Measurements from ENCODE around the gene USP49. TPM values are rescaled to one million over a fixed set of nuclear protein-coding genes. Genes with fewer than 3 reads are reported as not detected.

USP49 gene
- 0.35 and 1.7 TPM in 2 replicates for total RNA-seq

DNA sequence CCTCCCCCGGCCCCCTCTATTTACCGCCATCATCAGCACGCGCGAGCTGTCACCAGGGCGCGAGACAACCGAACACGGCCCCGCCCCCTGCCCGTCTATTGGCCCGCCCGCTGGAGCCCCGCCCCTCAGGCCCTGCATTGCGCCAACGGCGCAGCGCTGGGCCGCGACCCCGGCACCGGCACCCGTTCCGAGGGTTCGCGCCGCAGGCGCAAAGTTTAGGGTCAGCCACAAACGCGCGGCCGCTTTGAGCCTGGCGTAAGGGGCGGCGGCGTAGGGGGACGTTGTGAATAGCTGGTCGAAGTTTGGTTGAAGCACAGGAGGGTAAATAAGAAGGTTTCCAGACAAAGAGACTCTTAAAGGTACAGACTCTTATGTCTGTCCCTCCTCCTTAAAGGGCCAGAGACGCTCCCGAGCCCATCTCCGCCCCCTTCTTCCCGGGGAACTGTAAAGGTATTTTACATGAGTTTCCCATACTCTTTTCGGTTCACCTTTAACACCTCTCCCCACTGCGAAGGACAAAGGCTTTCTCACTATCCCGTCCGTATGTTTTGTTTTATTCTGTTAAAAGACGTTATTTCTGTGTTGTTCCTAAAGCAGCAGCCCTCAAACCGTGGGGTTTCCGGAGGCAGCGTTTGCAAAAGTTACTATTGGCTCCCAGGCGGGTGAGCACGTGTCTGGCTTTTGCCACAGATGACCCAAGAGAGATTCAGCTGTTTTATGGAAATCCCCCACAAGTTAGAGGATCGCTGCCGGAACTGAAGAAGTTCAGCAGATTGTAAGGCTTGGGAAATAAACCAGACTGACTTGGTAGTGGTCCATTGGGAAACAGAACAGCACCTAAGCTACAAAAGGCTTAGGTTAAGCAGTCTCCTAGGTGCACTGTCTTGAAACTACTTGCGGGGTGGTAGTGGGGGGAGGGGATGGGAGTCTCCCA lies at the start of gene USP49:
Gene USP49 (minus strand): TSS at position 76 of the 934 bp plus-strand sequence. CDS start 88,392 bp downstream, outside the sequence.

GRCh38 chr6:41941280-41942066 lies 46.3 kb upstream of the USP49 start, which contains the start of gene CCND3:
CCND3 (minus strand) TSS chr6:41941808; CDS start chr6:41941649, 159 bp downstream.

DNA sequence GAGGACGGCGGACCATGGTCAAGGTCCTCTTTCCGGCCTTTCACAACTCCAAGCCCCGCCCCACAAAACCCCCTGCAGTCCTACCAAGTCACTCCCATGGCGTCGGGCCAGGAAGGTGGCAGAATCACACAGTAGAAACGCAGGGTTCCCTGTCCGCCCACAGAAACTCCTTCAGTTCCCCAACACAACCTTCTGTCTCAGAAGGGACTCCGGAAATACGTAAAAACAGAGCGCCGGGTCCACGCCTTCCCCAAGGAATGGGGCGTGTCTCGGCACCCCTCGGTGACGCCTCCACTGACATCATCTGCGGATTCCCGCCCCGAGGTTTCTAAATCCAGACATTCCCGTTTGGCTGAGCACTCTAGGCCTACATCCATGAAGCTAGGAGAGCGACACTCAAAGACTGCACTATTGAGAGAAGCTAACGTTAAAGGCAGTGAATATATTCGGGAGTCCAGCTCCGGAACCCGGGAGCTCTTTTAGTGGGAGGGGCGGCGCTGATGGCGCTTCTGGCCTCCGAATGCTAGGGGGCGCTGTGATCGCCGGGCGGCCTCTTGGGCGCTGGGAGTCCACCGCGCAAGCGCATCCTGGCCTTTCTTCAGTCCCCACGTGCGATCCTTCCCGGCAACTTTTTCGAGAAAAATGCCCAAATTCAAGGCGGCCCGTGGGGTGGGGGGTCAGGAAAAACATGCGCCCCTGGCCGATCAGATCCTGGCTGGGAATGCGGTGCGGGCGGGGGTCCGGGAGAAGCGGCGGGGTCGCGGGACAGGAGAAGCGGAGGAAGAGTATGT lies 25.9 kb upstream of the USP49 start, which contains the start of the genes BYSL and MED20:
Gene BYSL (plus strand): TSS at position 579 of the 791 bp plus-strand sequence. CDS start 64 bp downstream, at position 643.
Gene MED20 (minus strand): TSS at position 219 of the 791 bp plus-strand sequence. CDS start 121 bp downstream, at position 98.

GRCh38 chr6:41787219-41787917 lies 107.8 kb downstream of the USP49 start, which contains the start of gene TOMM6:
TOMM6 (plus strand) TSS chr6:41787694; CDS start chr6:41787698, 4 bp downstream.

GRCh38 chr6:41780551-41781365 lies 114.4 kb downstream of the USP49 start, which contains the start of gene PRICKLE4:
PRICKLE4 (plus strand) TSS chr6:41780782; CDS start chr6:41783474, 2,692 bp downstream.

GRCh38 chr6:41779788-41780550 lies 115.2 kb downstream of the USP49 start, which contains the start of gene FRS3:
FRS3 (minus strand) TSS chr6:41779900; CDS start chr6:41776987, 2,913 bp downstream.

GRCh38 chr6:41747256-41748101 lies 147.7 kb downstream of the USP49 start, which contains the start of gene PGC:
PGC (minus strand) TSS chr6:41747397; CDS start chr6:41747334, 63 bp downstream.

Other genes with a start within 250 kb of the USP49 start
- gene TFEB, start 159.8 kb downstream of the USP49 start, total RNA-seq, result 8.9 and 26.8 TPM in 2 replicates
- not detected in 2 replicates for gene PGC, start 148.0 kb downstream of the USP49 start, total RNA-seq
- gene FRS3, start 115.5 kb downstream of the USP49 start, total RNA-seq, result 2.0 and 3.9 TPM in 2 replicates
- gene PRICKLE4, start 114.6 kb downstream of the USP49 start, total RNA-seq, result not detected in 2 replicates
- gene TOMM6, start 107.7 kb downstream of the USP49 start, total RNA-seq, result 280 and 362 TPM in 2 replicates
- 20.4 and 37.8 TPM in 2 replicates for gene MED20, start 25.8 kb upstream of the USP49 start, total RNA-seq
- gene BYSL, start 26.1 kb upstream of the USP49 start, total RNA-seq, result 6.2 and 6.3 TPM in 2 replicates
- gene CCND3, start 46.4 kb upstream of the USP49 start, total RNA-seq, result 118 and 119 TPM in 2 replicates
- 15.9 and 23.6 TPM in 2 replicates for gene TAF8, start 155.1 kb upstream of the USP49 start, total RNA-seq
- 3.0 and 6.9 TPM in 2 replicates for gene C6orf132, start 247.2 kb upstream of the USP49 start, total RNA-seq

Data from myometrial cell (primary cell).